IMR-90 (cell line): Measurements from ENCODE around the gene MPST. TPM values are rescaled to one million over a fixed set of nuclear protein-coding genes. Genes with fewer than 3 reads are reported as not detected.

Experiments used
- ATAC-seq: fragments of 200-7000 bp; cut with Tn5 transposase; 2 replicates; pipeline ENCODE4 v1.9.1; 2020; ENCODE audit warnings: low read depth, mild to moderate bottlenecking, moderate library complexity
- BruUV-seq: library from RNA; stranded (reverse); fragments of 400-500 nt; replicated peaks from 2 replicates; lab custom pipeline; 2021; lab: Mats Ljungman, UMichigan
- CTCF ChIA-PET: fragments of 300-600 bp; formaldehyde crosslinking; extraction: SDS; loops from one replicate; lab custom pipeline; 2021; ENCODE audit warnings: antibody characterized with exemption; lab: Yijun Ruan, JAX
- POLR2A ChIA-PET: fragments of 300-600 bp; sonication (Branson Sonifier 250); formaldehyde crosslinking; loops from one replicate; lab custom pipeline; 2022; ENCODE audit warnings: antibody characterized with exemption; ENCODE audit not compliant: unreplicated experiment; lab: Charles Lee
- DNase-seq: peaks from one replicate; pipeline ENCODE4 v3.0.0; 2013
- H2AFZ ChIP-seq: replicated peaks from 2 replicates; pipeline ENCODE3; 2013; ENCODE audit warnings: low read length, mild to moderate bottlenecking; ENCODE audit not compliant: poor library complexity
- H2AK5ac ChIP-seq: 2 replicates; pipeline ENCODE4 v1.6.1; 2013; ENCODE audit warnings: low read depth, low read length, inconsistent platforms
- H2AK9ac ChIP-seq: replicated peaks from 2 replicates; pipeline ENCODE3; 2013; ENCODE audit warnings: mild to moderate bottlenecking, low read depth, low read length, moderate library complexity; ENCODE audit not compliant: poor library complexity
- H2BK120ac ChIP-seq: 2 replicates; pipeline ENCODE4 v1.6.1; 2013; ENCODE audit warnings: low read depth, low read length, inconsistent platforms
- H2BK15ac ChIP-seq: 3 replicates; pipeline ENCODE4 v1.6.1; 2013; ENCODE audit warnings: low read depth, low read length, inconsistent platforms
- H2BK20ac ChIP-seq: 2 replicates; pipeline ENCODE4 v1.6.1; 2013; ENCODE audit warnings: low read depth, mild to moderate bottlenecking, inconsistent platforms, low read length, moderate library complexity
- H2BK5ac ChIP-seq: 2 replicates; pipeline ENCODE4 v1.6.1; 2013; ENCODE audit warnings: mild to moderate bottlenecking, low read depth, low read length, inconsistent platforms; ENCODE audit not compliant: poor library complexity, severe bottlenecking
- H3K14ac ChIP-seq: replicated peaks from 2 replicates; pipeline ENCODE4 v1.6.1; 2013; ENCODE audit warnings: low read depth, low read length, inconsistent platforms
- H3K18ac ChIP-seq: 2 replicates; pipeline ENCODE4 v1.6.1; 2013; ENCODE audit warnings: low read depth, low read length, control low read depth
- H3K23ac ChIP-seq: 2 replicates; pipeline ENCODE4 v1.6.1; 2013; ENCODE audit warnings: low read depth, low read length, inconsistent platforms
- H3K27ac ChIP-seq: 2 replicates; pipeline ENCODE4 v1.5.1; 2013; ENCODE audit warnings: mild to moderate bottlenecking, control low read depth, low read length; ENCODE audit not compliant: insufficient read depth
- H3K27me3 ChIP-seq: 2 replicates; pipeline ENCODE4 v1.6.1; 2013; ENCODE audit warnings: low read length; ENCODE audit not compliant: control insufficient read depth, insufficient read depth
- H3K36me3 ChIP-seq: 2 replicates; pipeline ENCODE4 v1.6.1; 2013; ENCODE audit warnings: low read length, mixed read lengths; ENCODE audit not compliant: control insufficient read depth, insufficient read depth
- H3K4ac ChIP-seq: 2 replicates; pipeline ENCODE4 v1.6.1; 2013; ENCODE audit warnings: low read depth, low read length, inconsistent platforms
- H3K4me1 ChIP-seq: 2 replicates; pipeline ENCODE4 v1.6.1; 2013; ENCODE audit warnings: low read length, mixed read lengths; ENCODE audit not compliant: control insufficient read depth, insufficient read depth
- H3K4me2 ChIP-seq: 2 replicates; pipeline ENCODE4 v1.6.1; 2013; ENCODE audit warnings: low read depth, mild to moderate bottlenecking, control low read depth, low read length, moderate library complexity
- H3K4me3 ChIP-seq: 2 replicates; pipeline ENCODE4 v1.5.1; 2013; ENCODE audit warnings: low read depth, mild to moderate bottlenecking, control low read depth, low read length, moderate library complexity; ENCODE audit not compliant: insufficient read depth
- H3K56ac ChIP-seq: 2 replicates; pipeline ENCODE4 v1.6.1; 2013; ENCODE audit warnings: low read length, inconsistent platforms; ENCODE audit not compliant: insufficient read depth; ENCODE audit errors: extremely low read depth
- H3K79me1 ChIP-seq, 2 experiments: 2 replicates each; pipeline ENCODE4 v1.6.1; 2013; ENCODE audit warnings: low read length in 2 of 2, inconsistent platforms in 1 of 2, low read depth in 1 of 2
- H3K9ac ChIP-seq: 2 replicates; pipeline ENCODE4 v1.6.1; 2013; ENCODE audit warnings: low read depth, low read length, control low read depth
- H3K9me1 ChIP-seq: 2 replicates; pipeline ENCODE4 v1.6.1; 2013; ENCODE audit warnings: low read length, inconsistent platforms; ENCODE audit not compliant: insufficient read depth
- H3K9me3 ChIP-seq: 2 replicates; pipeline ENCODE4 v1.6.1; 2013; ENCODE audit warnings: low read length; ENCODE audit not compliant: control insufficient read depth, insufficient read depth
- H4K20me1 ChIP-seq: 2 replicates; pipeline ENCODE4 v1.6.1; 2013; ENCODE audit warnings: low read length, inconsistent platforms; ENCODE audit not compliant: insufficient read depth
- H4K5ac ChIP-seq: 2 replicates; pipeline ENCODE4 v1.6.1; 2013; ENCODE audit warnings: mild to moderate bottlenecking, low read depth, low read length, control low read depth
- H4K8ac ChIP-seq, 2 experiments: 2 replicates each; pipeline ENCODE4 v1.6.1; 2013; ENCODE audit warnings: low read depth in 2 of 2, low read length in 2 of 2, control low read depth in 1 of 2, inconsistent platforms in 1 of 2
- H4K91ac ChIP-seq: 2 replicates; pipeline ENCODE4 v1.6.1; 2013; ENCODE audit warnings: low read depth, low read length, inconsistent platforms; ENCODE audit not compliant: insufficient read depth
- CEBPB ChIP-seq: IDR thresholded peaks from 2 replicates; pipeline ENCODE4 v1.6.1; 2012; ENCODE audit warnings: low read depth, low read length, improper control_type of control experiment
- ELK1 ChIP-seq: fragments of 150-350 bp; IDR thresholded peaks from 2 replicates; pipeline ENCODE4 v1.6.1; 2016; ENCODE audit warnings: low read depth, mild to moderate bottlenecking, low read length, moderate library complexity, borderline replicate concordance
- FOS ChIP-seq: fragments of 150-350 bp; IDR thresholded peaks from 2 replicates; pipeline ENCODE4 v1.6.1; 2016; ENCODE audit warnings: low read depth, low read length
- MAFK ChIP-seq: IDR thresholded peaks from 2 replicates; pipeline ENCODE4 v1.6.1; 2012; ENCODE audit warnings: low read depth, low read length, improper control_type of control experiment
- MXI1 ChIP-seq: IDR thresholded peaks from 2 replicates; pipeline ENCODE4 v1.6.1; 2012; ENCODE audit warnings: low read depth, mild to moderate bottlenecking, low read length, moderate library complexity, borderline replicate concordance
- NFE2L2 ChIP-seq: fragments of 150-350 bp; IDR thresholded peaks from 2 replicates; pipeline ENCODE4 v1.6.1; 2016; ENCODE audit warnings: low read depth, mild to moderate bottlenecking, low read length
- RAD21 ChIP-seq: IDR thresholded peaks from 2 replicates; pipeline ENCODE4 v1.6.1; 2012; ENCODE audit warnings: low read length, improper control_type of control experiment
- WGBS, 2 experiments: methylation state at CpG; one replicate each; pipeline versions ENCODE4 v1.1.5 to v1.1.7; 2013; ENCODE audit warnings: missing lambda C conversion rate in 2 of 2; ENCODE audit not compliant: insufficient read length in 1 of 2; ENCODE audit errors: extremely low coverage in 2 of 2; 5-methylcytosine and 5-hydroxymethylcytosine counted together
- dilution Hi-C: fragments of 300-500 bp; cut with HindIII; formaldehyde crosslinking; loops from one replicate; pipeline ENCODE4 v1.14.3; 2018; ENCODE audit warnings: low sequenced_read_pairs; ENCODE audit not compliant: unreplicated experiment
- in situ Hi-C: fragments of 300-500 bp; cut with MboI; formaldehyde crosslinking; loops from 3 replicates; pipeline ENCODE4 v1.14.3; 2019; ENCODE audit warnings: low sequenced_read_pairs, inconsistent platforms, mixed read lengths
- intact Hi-C: fragments of 100-400 bp; cut with micrococcal nuclease; formaldehyde crosslinking; loops from 2 replicates; pipeline ENCODE4 v1.10.0; 2022
- polyA plus RNA-seq, 3 experiments: library from polyadenylated mRNA; depleted of rRNA; stranded (reverse); fragments of >200 nt; gene quantifications; 2 replicates each; pipeline ENCODE4 v1.2.3, GENCODE V29; 2012; ENCODE audit warnings: low replicate concordance in 1 of 3
- total RNA-seq: library from RNA; depleted of rRNA; stranded (reverse); fragments of >200 nt; gene quantifications from 2 replicates; pipeline ENCODE4 v1.2.3, GENCODE V29; 2012

MPST gene
- total and polyA plus RNA-seq, 2 of the 4 experiments (the other 2 are of a cell fraction) = 19.2 to 43.0 TPM

DNA sequence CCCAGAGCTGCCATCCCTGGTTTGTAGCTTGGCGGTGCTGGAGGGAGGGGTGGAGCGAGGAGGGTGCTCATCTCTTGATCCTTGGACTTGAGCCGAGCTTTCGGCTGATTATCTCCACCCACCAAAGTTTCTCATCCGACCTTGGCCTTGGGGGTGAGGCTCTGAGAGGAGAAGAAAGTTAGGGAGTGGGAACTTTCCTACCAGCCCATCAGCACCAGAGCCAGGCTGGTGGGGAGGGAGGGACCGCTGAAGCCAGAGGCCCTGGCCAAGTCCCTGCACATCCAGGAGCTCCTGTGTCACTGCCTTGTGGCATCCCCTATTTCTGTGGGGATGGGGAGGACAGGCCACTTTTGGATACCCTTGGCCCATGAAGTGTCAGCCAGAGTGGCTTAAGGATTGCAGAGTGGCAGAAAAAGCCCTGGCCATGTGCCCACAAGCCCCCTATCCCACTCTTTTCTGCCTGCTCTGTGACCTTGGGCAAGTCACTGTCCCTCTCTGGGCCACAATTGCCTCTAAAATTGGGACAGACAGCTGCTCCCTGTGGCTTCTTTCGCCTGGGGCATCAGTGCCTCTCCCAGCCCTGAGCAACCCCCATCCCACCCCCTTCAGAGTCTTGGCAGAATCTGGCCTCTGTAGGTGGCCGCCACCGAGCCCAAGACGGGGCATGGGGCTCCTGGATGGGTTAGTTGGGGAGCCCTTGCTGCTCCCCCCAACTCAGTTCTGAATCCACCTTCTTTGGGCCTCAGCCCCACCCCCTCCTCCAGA lies 42.3 kb downstream of the MPST start:
- Histone ChIP-seq H3K9me1 (no peaks in the 10 kb centered on the region), H3K4me1 (no peaks in the 10 kb centered on the region), H4K20me1 (no peaks in the 10 kb centered on the region), H3K4me2 (no peak overlapping the region), H2AFZ (no peak overlapping the region), H3K9ac (no peak overlapping the region), H3K9me3 (no peaks in the 10 kb centered on the region), H4K91ac (no peak overlapping the region), H2BK15ac (no peak overlapping the region), H2AK9ac (no peak overlapping the region), H4K8ac (no peak overlapping the region), H2BK20ac (no peak overlapping the region), H3K4me3 (no peak overlapping the region), H3K23ac (no peak overlapping the region), H3K4ac (no peak overlapping the region), H3K27me3 (no peaks in the 10 kb centered on the region), H3K27ac (no peak overlapping the region), H3K18ac (no peak overlapping the region), H3K36me3 (peaks cover 26% of the 10 kb centered on the region), H3K56ac (no peak overlapping the region), H3K14ac (no peak overlapping the region), H2AK5ac (no peak overlapping the region), H2BK5ac (no peak overlapping the region), H2BK120ac (no peak overlapping the region), H3K79me1 (no peaks in the 10 kb centered on the region), H4K5ac (no peak overlapping the region)
- in situ Hi-C loops (no loop called here), intact Hi-C loops (no loop called here), dilution Hi-C loops (no loop called here)
- DNase-seq = no peak
- CTCF ChIA-PET = no interaction called here
- no TSS peak for BruUV-seq
- POLR2A ChIA-PET = no interaction called here
- TF ChIP-seq MXI1 = no peak
- TF ChIP-seq RAD21 = no peak
- no peak for TF ChIP-seq ELK1
- TF ChIP-seq FOS = no peak
- TF ChIP-seq NFE2L2 = no peak
- no peak for TF ChIP-seq MAFK
- no peak for TF ChIP-seq CEBPB
- WGBS, 2 experiments = no CpG with 5 or more reads among the region's 10 CpGs
- no peak for ATAC-seq
